MCF 10A (cell line): ENCODE results near the gene ADGRG6. TPM values are rescaled to one million over a fixed set of nuclear protein-coding genes. Genes with fewer than 3 reads are reported as not detected.

Experiments
- BruUV-seq: library from RNA; stranded (reverse); fragments of 400-500 nt; replicated peaks from 2 replicates; lab custom pipeline; 2021; lab: Mats Ljungman, UMichigan
- CTCF ChIA-PET: fragments of 300-600 bp; sonication (Branson Sonifier 250); formaldehyde crosslinking; extraction: SDS; loops from one replicate; lab custom pipeline; 2021; ENCODE audit warnings: antibody characterized with exemption, inconsistent platforms; lab: Yijun Ruan, JAX
- POLR2A ChIA-PET: fragments of 300-600, 350-650 bp; sonication (Branson Sonifier 250); formaldehyde crosslinking; extraction: SDS; loops from one replicate; lab custom pipeline; 2020; ENCODE audit warnings: antibody characterized with exemption, inconsistent platforms; lab: Yijun Ruan, JAX
- DNase-seq: peaks from one replicate; pipeline ENCODE4 v3.0.0-alpha.2; 2018; ENCODE audit not compliant: unreplicated experiment
- H3K27ac Mint-ChIP-seq: one replicate; pipeline ENCODE4 v1.8.0; 2022; ENCODE audit warnings: mild to moderate bottlenecking, low read depth, mixed read lengths; ENCODE audit not compliant: unreplicated experiment
- H3K27me3 Mint-ChIP-seq: one replicate; pipeline ENCODE4 v1.8.0; 2022; ENCODE audit warnings: mixed read lengths; ENCODE audit not compliant: insufficient read depth, unreplicated experiment
- H3K36me3 Mint-ChIP-seq: one replicate; pipeline ENCODE4 v1.8.0; 2022; ENCODE audit warnings: mild to moderate bottlenecking, moderate library complexity, mixed read lengths; ENCODE audit not compliant: insufficient read depth, unreplicated experiment
- H3K4me1 Mint-ChIP-seq: one replicate; pipeline ENCODE4 v1.8.0; 2022; ENCODE audit warnings: mixed read lengths; ENCODE audit not compliant: insufficient read depth, unreplicated experiment
- H3K4me3 Mint-ChIP-seq: one replicate; pipeline ENCODE4 v1.8.0; 2022; ENCODE audit warnings: mild to moderate bottlenecking, moderate library complexity, mixed read lengths; ENCODE audit not compliant: unreplicated experiment
- H3K9me3 Mint-ChIP-seq: one replicate; pipeline ENCODE4 v1.8.0; 2022; ENCODE audit warnings: mixed read lengths; ENCODE audit not compliant: unreplicated experiment
- CTCF ChIP-seq: fragments of 200-600 bp; IDR thresholded peaks from one replicate; pipeline ENCODE4 v1.8.0; 2022; ENCODE audit warnings: antibody characterized with exemption, mild to moderate bottlenecking; ENCODE audit not compliant: unreplicated experiment
- intact Hi-C: fragments of 100-400 bp; cut with micrococcal nuclease; formaldehyde crosslinking; loops from 2 replicates; pipeline ENCODE4 v1.14.1; 2022
- total RNA-seq: library from RNA; stranded (reverse); gene quantifications from 2 replicates; pipeline ENCODE4 v1.2.3, GENCODE V29; 2022

The ADGRG6 gene
- total RNA-seq, 1 experiment from 2014 or later = 44.2 TPM

GRCh38 chr6:142303176-142303533, 1.3 kb downstream of the ADGRG6 start:
- Mint-ChIP-seq H3K36me3 (no peaks in the 10 kb centered on the region), H3K27ac (peak overlapping the region; percentile 69), H3K4me3 (peak overlapping the region; percentile 87), H3K9me3 (no peaks in the 10 kb centered on the region), H3K27me3 (no peaks in the 10 kb centered on the region), H3K4me1 (peaks cover 31% of the 10 kb centered on the region)
- no TSS peak for BruUV-seq
- POLR2A ChIA-PET = interaction anchor here (0.6 to 6.3 kb wide), 11 partner anchors 10 to 533 kb away, joined by 3 to 102 read pairs (median 4); no protein-coding TSS in a partner anchor
- CTCF ChIA-PET = interaction anchor here (0.6 to 2.0 kb wide), 3 partner anchors 70 to 84 kb away, joined by 3 to 5 read pairs (median 3); no protein-coding TSS in a partner anchor
- no peak for TF ChIP-seq CTCF
- DNase-seq = peak; percentile 26
- intact Hi-C loops = no loop called here

- H3K4me3 Mint-ChIP-seq = peak overlapping the region; percentile 87
- no peak for DNase-seq
- no peaks in the 10 kb centered on the region for H3K9me3 Mint-ChIP-seq
- no peaks in the 10 kb centered on the region for H3K36me3 Mint-ChIP-seq
- no peak overlapping the region for H3K27ac Mint-ChIP-seq
- peaks cover 27% of the 10 kb centered on the region for H3K4me1 Mint-ChIP-seq
- intact Hi-C loops = no loop called here
- POLR2A ChIA-PET = interaction anchor here (0.7 to 6.3 kb wide), 6 partner anchors 9 to 73 kb away, joined by 3 to 102 read pairs (median 14); no protein-coding TSS in a partner anchor
- no TSS peak for BruUV-seq
- H3K27me3 Mint-ChIP-seq = no peaks in the 10 kb centered on the region
- CTCF ChIA-PET = interaction anchor here (0.6 kb wide), 1 partner anchor 47 kb away, joined by 3 read pairs; no protein-coding TSS in a partner anchor
- no peak for TF ChIP-seq CTCF
Measured at GRCh38 chr6:142304241-142304640, 2.4 kb downstream of the ADGRG6 start.

GRCh38 chr6:142306736-142307135, 4.9 kb downstream of the ADGRG6 start:
- peaks cover 24% of the 10 kb centered on the region for H3K4me1 Mint-ChIP-seq
- BruUV-seq = no TSS peak
- no peaks in the 10 kb centered on the region for H3K27me3 Mint-ChIP-seq
- H3K36me3 Mint-ChIP-seq = no peaks in the 10 kb centered on the region
- TF ChIP-seq CTCF = no peak
- CTCF ChIA-PET = no interaction called here
- POLR2A ChIA-PET = interaction anchor here (0.9 to 2.6 kb wide), 3 partner anchors 12 to 72 kb away, joined by 3 to 9 read pairs (median 5); no protein-coding TSS in a partner anchor
- intact Hi-C loops = no loop called here
- H3K9me3 Mint-ChIP-seq = no peaks in the 10 kb centered on the region
- DNase-seq = no peak
- H3K4me3 Mint-ChIP-seq = no peak overlapping the region
- H3K27ac Mint-ChIP-seq = no peak overlapping the region

- Mint-ChIP-seq H3K36me3 (no peaks in the 10 kb centered on the region), H3K4me3 (no peak overlapping the region), H3K27me3 (no peaks in the 10 kb centered on the region), H3K27ac (no peak overlapping the region), H3K4me1 (peaks cover 20% of the 10 kb centered on the region), H3K9me3 (no peaks in the 10 kb centered on the region)
- DNase-seq = no peak
- no peak for TF ChIP-seq CTCF
- ChIA-PET POLR2A (interaction anchor here (1.5 to 3.1 kb wide), 3 partner anchors 9 to 69 kb away, joined by 4 to 9 read pairs (median 9); no protein-coding TSS in a partner anchor), CTCF (interaction anchor here (0.6 kb wide), 1 partner anchor 21 kb away, joined by 3 read pairs; no protein-coding TSS in a partner anchor)
- no TSS peak for BruUV-seq
- intact Hi-C loops = no loop called here
Measured at GRCh38 chr6:142307963-142308748, 6.3 kb downstream of the ADGRG6 start.
